PFSK-1 (cell line): ENCODE results near the gene TBC1D22A.

Experiments
- FOXP2 ChIP-seq: optimal IDR thresholded peaks from 2 replicates; pipeline ENCODE3; 2011; ENCODE audit warnings: borderline replicate concordance, control low read depth, inconsistent platforms; ENCODE audit not compliant: insufficient read depth; ENCODE audit errors: extremely low read length, extremely low read depth
- POLR2AphosphoS5 ChIP-seq: IDR thresholded peaks from 2 replicates; pipeline ENCODE4 v1.6.1; 2012; ENCODE audit warnings: low read depth, mild to moderate bottlenecking, control low read depth, low read length, moderate library complexity
- SIN3A ChIP-seq: IDR thresholded peaks from 2 replicates; pipeline ENCODE4 v1.6.1; 2012; ENCODE audit warnings: mild to moderate bottlenecking, low read length, moderate library complexity, borderline replicate concordance; ENCODE audit not compliant: insufficient read depth
- TAF1 ChIP-seq: IDR thresholded peaks from 2 replicates; pipeline ENCODE4 v1.6.1; 2012; ENCODE audit warnings: low read length, control low read depth, borderline replicate concordance; ENCODE audit not compliant: insufficient read depth
- TF ChIP-seq, protein P1 (sequence below), 2 experiments: IDR thresholded peaks; 2 replicates each; pipeline versions ENCODE4 v1.6.1 to v1.8.0; 2011 to 2012; ENCODE audit warnings: low read depth in 2 of 2, low read length in 2 of 2, control low read depth in 1 of 2, inconsistent platforms in 1 of 2, mild to moderate bottlenecking in 1 of 2, moderate library complexity in 1 of 2; ENCODE audit not compliant: insufficient read depth in 1 of 2

TBC1D22A gene

DNA sequence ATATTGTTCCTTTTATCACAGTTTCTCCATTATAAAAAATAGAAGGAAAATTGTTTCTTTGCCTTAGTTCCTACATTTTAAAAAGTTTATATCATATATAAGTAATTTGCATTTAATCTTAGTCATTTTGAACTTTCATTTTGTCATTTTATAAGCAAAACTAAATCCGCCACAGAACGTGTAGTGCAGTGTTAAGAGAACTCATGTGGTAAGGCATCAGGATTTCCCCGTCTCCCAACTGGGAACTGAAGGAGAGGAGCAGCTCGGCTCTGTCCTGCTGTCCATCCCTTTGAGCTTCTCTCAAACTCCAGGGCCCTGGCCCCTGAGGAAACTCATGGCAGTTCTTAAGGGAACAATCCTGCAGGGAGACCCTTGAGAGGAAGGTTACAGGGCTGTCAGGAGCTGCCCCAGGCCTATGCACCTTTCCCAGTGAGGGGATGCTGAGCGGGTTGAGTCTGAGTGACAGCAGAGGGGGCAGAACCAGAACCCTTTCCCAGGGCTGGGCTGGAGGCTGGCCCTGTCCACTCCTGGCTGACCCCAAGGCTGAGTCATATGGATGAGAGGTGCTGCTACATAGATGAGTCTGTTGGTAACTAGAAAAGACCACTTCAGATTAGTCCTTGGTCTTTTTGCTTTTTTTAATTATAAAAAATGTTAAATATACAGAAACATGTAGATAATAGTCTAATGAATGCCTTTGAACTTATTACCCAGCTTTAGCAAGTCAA lies 333.1 kb downstream of the TBC1D22A start:
- TF ChIP-seq TAF1 (no peak), SIN3A (no peak), FOXP2 (no peak)

DNA sequence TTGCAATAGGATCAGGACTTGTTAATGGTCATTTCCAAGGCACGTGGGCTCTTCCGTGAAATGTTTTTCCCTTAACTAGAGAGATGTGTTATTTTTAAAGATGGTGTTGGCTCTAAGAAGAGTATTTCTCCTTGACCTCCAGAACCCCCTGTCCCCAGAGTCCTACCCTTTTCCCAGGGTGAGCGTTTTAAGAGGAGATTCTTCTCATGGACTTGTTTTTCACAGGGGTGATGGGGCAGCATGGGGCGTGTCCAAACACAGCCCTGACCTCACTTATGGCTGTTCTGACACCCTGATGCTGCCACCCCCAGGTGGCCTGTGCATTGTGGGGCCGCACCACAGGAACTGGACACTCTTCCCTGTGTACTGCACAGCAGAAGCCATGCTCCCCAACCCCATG lies 335.7 kb downstream of the TBC1D22A start:
- no peak for TF ChIP-seq SIN3A
- TF ChIP-seq, protein P1, sequence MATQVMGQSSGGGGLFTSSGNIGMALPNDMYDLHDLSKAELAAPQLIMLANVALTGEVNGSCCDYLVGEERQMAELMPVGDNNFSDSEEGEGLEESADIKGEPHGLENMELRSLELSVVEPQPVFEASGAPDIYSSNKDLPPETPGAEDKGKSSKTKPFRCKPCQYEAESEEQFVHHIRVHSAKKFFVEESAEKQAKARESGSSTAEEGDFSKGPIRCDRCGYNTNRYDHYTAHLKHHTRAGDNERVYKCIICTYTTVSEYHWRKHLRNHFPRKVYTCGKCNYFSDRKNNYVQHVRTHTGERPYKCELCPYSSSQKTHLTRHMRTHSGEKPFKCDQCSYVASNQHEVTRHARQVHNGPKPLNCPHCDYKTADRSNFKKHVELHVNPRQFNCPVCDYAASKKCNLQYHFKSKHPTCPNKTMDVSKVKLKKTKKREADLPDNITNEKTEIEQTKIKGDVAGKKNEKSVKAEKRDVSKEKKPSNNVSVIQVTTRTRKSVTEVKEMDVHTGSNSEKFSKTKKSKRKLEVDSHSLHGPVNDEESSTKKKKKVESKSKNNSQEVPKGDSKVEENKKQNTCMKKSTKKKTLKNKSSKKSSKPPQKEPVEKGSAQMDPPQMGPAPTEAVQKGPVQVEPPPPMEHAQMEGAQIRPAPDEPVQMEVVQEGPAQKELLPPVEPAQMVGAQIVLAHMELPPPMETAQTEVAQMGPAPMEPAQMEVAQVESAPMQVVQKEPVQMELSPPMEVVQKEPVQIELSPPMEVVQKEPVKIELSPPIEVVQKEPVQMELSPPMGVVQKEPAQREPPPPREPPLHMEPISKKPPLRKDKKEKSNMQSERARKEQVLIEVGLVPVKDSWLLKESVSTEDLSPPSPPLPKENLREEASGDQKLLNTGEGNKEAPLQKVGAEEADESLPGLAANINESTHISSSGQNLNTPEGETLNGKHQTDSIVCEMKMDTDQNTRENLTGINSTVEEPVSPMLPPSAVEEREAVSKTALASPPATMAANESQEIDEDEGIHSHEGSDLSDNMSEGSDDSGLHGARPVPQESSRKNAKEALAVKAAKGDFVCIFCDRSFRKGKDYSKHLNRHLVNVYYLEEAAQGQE (IDR thresholded peaks at IDR 0.05; ENCODE audit: insufficient read depth in 1 of 2, low read depth in 2 of 2, low read length in 2 of 2) = no peak
- no peak for TF ChIP-seq FOXP2
- TF ChIP-seq POLR2AphosphoS5 = no peak

- TF ChIP-seq, protein P1 (IDR thresholded peaks at IDR 0.05; ENCODE audit: insufficient read depth in 1 of 2, low read depth in 2 of 2, low read length in 2 of 2) = no peak
- TF ChIP-seq TAF1 (no peak), FOXP2 (no peak), SIN3A (no peak), POLR2AphosphoS5 (no peak)
These were observed 336.1 kb downstream of the TBC1D22A start for GRCh38 chr22:47098554-47098953.

DNA sequence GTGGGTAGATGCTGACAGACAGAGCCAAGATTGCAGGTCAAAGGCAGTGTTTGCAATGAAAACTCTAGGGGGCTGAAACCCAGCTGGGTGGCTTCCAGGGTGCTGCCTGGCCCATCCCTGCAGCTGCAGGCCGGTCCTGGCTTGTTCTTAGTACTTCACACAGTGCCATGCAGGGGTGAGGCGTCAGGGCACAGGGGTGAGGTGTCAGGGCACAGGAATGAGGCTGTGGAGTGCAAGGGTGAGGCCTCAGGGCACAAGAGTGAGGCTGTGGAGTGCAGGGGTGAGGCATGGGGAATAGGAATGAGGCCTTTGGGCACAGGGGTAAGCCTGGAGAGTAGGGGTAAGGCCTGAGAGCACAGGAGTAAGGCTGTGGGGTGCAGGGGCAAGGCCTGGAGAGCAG lies 337.6 kb downstream of the TBC1D22A start:
- TF ChIP-seq POLR2AphosphoS5 (no peak), SIN3A (no peak)

GRCh38 chr22:47100646-47101200 lies 338.3 kb downstream of the TBC1D22A start:
- TF ChIP-seq, protein P1 (IDR thresholded peaks at IDR 0.05; ENCODE audit: insufficient read depth in 1 of 2, low read depth in 2 of 2, low read length in 2 of 2) = no peak
- TF ChIP-seq TAF1 (no peak), POLR2AphosphoS5 (no peak), SIN3A (no peak), FOXP2 (no peak)

DNA sequence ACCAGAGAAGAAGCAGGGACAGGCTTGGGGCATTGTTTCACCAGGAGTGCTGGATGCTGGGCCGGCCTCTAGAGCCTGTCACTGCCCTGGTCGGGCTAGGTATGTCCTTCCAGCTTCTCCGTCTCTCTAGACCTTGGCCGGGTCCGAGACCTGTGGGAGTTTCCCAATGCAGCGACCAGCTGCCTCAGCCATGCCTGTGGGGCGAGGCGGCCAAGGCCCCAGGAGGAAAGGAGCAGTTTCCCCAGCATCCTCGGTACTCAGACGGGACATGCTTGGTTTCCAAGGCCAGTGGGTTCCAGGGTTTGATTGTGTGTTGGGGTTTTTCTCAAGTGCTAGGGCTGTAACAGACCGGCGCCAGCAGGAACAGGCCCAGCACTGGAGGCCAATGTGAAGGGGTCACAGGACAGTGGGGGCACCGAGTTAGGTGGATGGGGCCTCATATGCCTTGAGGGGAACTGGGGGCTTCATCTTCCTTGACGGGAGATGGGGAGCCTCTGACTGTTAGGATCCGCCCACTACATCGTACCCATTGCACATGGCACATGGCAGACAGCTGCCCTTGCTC lies 339.0 kb downstream of the TBC1D22A start:
- TF ChIP-seq POLR2AphosphoS5 (no peak), FOXP2 (no peak), TAF1 (no peak), SIN3A (no peak)
- TF ChIP-seq, protein P1 (IDR thresholded peaks at IDR 0.05; ENCODE audit: insufficient read depth in 1 of 2, low read depth in 2 of 2, low read length in 2 of 2) = no peak
